Vagina (tissue), 2 donors: ENCODE data around the gene AQP12B. TPM values are rescaled to one million over a fixed set of nuclear protein-coding genes. Genes with fewer than 3 reads are reported as not detected.
"Not testable (repeated sequence)": the region's sequence is repeated elsewhere in the genome, so short reads cannot be mapped to it uniquely, and the experiment has no call there.

Experiments used
- DNase-seq, 2 donors: peaks; one replicate each; pipeline ENCODE4 v3.0.0-alpha.2; 2017; ENCODE audit errors: extremely low spot score in 2 of 2
- H3K27ac ChIP-seq: fragments of 200-600 bp; sonication (generic); one replicate; pipeline ENCODE4 v1.5.1; 2019
- H3K27me3 ChIP-seq: fragments of 200-600 bp; sonication (generic); one replicate; pipeline ENCODE4 v1.5.1; 2019
- H3K36me3 ChIP-seq, 2 donors: fragments of 200-600 bp; sonication (generic); one replicate each; pipeline ENCODE4 v1.5.1; 2017 to 2019
- H3K4me1 ChIP-seq: fragments of 200-600 bp; sonication (generic); one replicate; pipeline ENCODE4 v1.5.1; 2019
- H3K4me3 ChIP-seq, 2 donors: fragments of 200-600 bp; sonication (generic); 1 replicate in 1 of 2; 2 replicates in 1 of 2; pipeline ENCODE4 v1.5.1; 2016 to 2019
- H3K9me3 ChIP-seq: fragments of 200-600 bp; sonication (generic); one replicate; pipeline ENCODE4 v1.5.1; 2019
- CTCF ChIP-seq, 3 experiments: fragments of 450-650 bp in 2 of 3; fragments of 200-600 bp in 1 of 3; sonication (generic) in 1 of 3; IDR thresholded peaks; one replicate each; pipeline ENCODE4 v1.5.1; 2017 to 2019; ENCODE audit warnings: antibody characterized with exemption in 3 of 3, mild to moderate bottlenecking in 2 of 3, moderate library complexity in 2 of 3
- POLR2A ChIP-seq, 2 donors: fragments of 450-650 bp; IDR thresholded peaks; one replicate each; pipeline ENCODE4 v1.6.1; 2017; ENCODE audit warnings: antibody characterized with exemption in 2 of 2, mild to moderate bottlenecking in 2 of 2, moderate library complexity in 2 of 2
- POLR2AphosphoS5 ChIP-seq, 2 donors: sonication (generic); formaldehyde crosslinking; IDR thresholded peaks; one replicate each; pipeline ENCODE4 v1.9.0; 2017; ENCODE audit warnings: antibody characterized with exemption in 2 of 2, mild to moderate bottlenecking in 2 of 2, low read depth in 1 of 2; ENCODE audit not compliant: insufficient read depth in 1 of 2
- intact Hi-C: fragments of 100-400 bp; cut with DNase I; formaldehyde crosslinking; loops from one replicate; pipeline ENCODE4 v1.15.1; 2023
- total RNA-seq: library from RNA; depleted of rRNA; stranded (reverse); fragments of >200 nt; gene quantifications from one replicate; pipeline ENCODE4 v1.2.3, GENCODE V29; 2016

Gene AQP12B
- total RNA-seq, 1 donor from 2014 or later, result not detected

GRCh38 chr2:240663546-240664190 lies 19.0 kb downstream of the AQP12B start:
- H3K27me3 ChIP-seq, result no peaks in the 10 kb centered on the region
- DNase-seq, result no peak

DNA sequence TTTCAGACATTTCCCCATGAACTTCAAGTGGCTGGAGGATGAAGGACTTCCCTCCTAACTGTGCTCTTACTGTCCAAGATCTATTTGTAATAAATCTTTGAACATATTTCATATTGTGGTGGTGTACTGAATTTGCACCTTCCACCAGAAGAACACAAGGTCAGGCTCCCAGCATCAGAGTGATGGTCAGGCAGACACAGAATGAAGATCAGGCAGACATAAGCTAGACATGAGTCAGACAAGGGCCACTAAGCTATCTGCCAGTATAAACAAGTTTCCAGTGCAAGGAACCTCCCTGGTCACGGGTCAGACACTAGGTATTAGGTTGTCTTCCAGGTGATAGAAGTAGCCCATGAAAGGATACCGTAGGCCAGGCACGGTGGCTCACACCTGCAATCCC lies 20.0 kb downstream of the AQP12B start:
- H3K27ac ChIP-seq, result no peak overlapping the region
- intact Hi-C loops, result no loop called here
- TF ChIP-seq POLR2AphosphoS5 (IDR thresholded peaks at IDR 0.05; ENCODE audit: insufficient read depth in 1 of 2, low read depth in 1 of 2) (no peak), CTCF (IDR thresholded peaks at IDR 0.05) (no peak), POLR2A (IDR thresholded peaks at IDR 0.05) (no peak)
- no peaks in the 10 kb centered on the region for H3K36me3 ChIP-seq
- no peaks in the 10 kb centered on the region for H3K9me3 ChIP-seq
- no peaks in the 10 kb centered on the region for H3K4me1 ChIP-seq
- H3K4me3 ChIP-seq, result no peak overlapping the region
- no peak for DNase-seq
- H3K27me3 ChIP-seq, result no peaks in the 10 kb centered on the region

More at GRCh38 chr2:240663546-240664190, 19.0 kb downstream of the AQP12B start:
- TF ChIP-seq POLR2A (IDR thresholded peaks at IDR 0.05) (no peak), CTCF (IDR thresholded peaks at IDR 0.05) (no peak), POLR2AphosphoS5 (IDR thresholded peaks at IDR 0.05; ENCODE audit: insufficient read depth in 1 of 2, low read depth in 1 of 2) (no peak)
- H3K4me3 ChIP-seq, result no peak overlapping the region
- no peak overlapping the region for H3K27ac ChIP-seq
- H3K36me3 ChIP-seq, result no peaks in the 10 kb centered on the region
- no peaks in the 10 kb centered on the region for H3K9me3 ChIP-seq
- intact Hi-C loops, result no loop called here
- H3K4me1 ChIP-seq, result no peaks in the 10 kb centered on the region

- intact Hi-C loops, H3K9me3 ChIP-seq, H3K27me3 ChIP-seq, H3K4me3 ChIP-seq, H3K36me3 ChIP-seq, H3K4me1 ChIP-seq, H3K27ac ChIP-seq, DNase-seq: not testable (repeated sequence)
These were observed 22.8 kb downstream of the AQP12B start for GRCh38 chr2:240659883-240660282.

- H3K27ac ChIP-seq, result no peak overlapping the region
- no peak overlapping the region for H3K4me3 ChIP-seq
- H3K4me1 ChIP-seq, result no peaks in the 10 kb centered on the region
- no peaks in the 10 kb centered on the region for H3K9me3 ChIP-seq
- TF ChIP-seq POLR2AphosphoS5 (IDR thresholded peaks at IDR 0.05; ENCODE audit: insufficient read depth in 1 of 2, low read depth in 1 of 2), result no peak
- TF ChIP-seq CTCF (IDR thresholded peaks at IDR 0.05), result no peak
- TF ChIP-seq POLR2A (IDR thresholded peaks at IDR 0.05), result no peak
- DNase-seq, result no peak
- intact Hi-C loops, result no loop called here
- H3K27me3 ChIP-seq, result no peaks in the 10 kb centered on the region
- H3K36me3 ChIP-seq, result no peaks in the 10 kb centered on the region
These were observed 26.5 kb downstream of the AQP12B start for GRCh38 chr2:240655931-240656886.

DNA sequence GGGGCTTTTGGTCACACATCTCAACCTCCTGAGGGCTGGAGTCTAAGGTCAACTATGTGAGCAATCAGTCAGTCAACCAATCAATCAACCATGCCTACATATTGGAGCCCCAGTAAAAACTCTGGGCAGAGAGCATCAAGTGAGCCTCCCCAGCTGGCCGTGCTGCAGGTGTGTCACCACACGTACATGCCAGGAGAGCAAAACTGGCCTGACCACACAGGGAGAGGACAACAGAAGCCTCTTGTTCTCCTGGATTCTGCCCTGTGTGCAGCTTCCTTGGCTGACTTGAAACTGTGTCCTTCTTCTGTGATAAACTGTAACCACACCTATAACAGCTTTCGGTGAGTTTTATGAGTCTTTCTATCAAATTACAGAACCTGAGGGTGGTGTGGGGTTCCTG lies 31.5 kb downstream of the AQP12B start:
- no peak overlapping the region for H3K4me3 ChIP-seq
- H3K36me3 ChIP-seq, result no peaks in the 10 kb centered on the region
- no peak for TF ChIP-seq POLR2A (IDR thresholded peaks at IDR 0.05)
- TF ChIP-seq CTCF (IDR thresholded peaks at IDR 0.05), result no peak
- no peak for TF ChIP-seq POLR2AphosphoS5 (IDR thresholded peaks at IDR 0.05; ENCODE audit: insufficient read depth in 1 of 2, low read depth in 1 of 2)
- DNase-seq, result no peak
- intact Hi-C loops, result no loop called here
- no peaks in the 10 kb centered on the region for H3K9me3 ChIP-seq
- no peak overlapping the region for H3K27ac ChIP-seq
- no peaks in the 10 kb centered on the region for H3K4me1 ChIP-seq
- no peaks in the 10 kb centered on the region for H3K27me3 ChIP-seq
